Measurements from ENCODE around the gene CYTH4. TPM values are rescaled to one million over a fixed set of nuclear protein-coding genes. Genes with fewer than 3 reads are reported as not detected.

CYTH4 gene
- polyA plus RNA-seq, 2 of the 4 experiments (the other 2 are of a cell fraction) = 0.05 to 0.10 TPM

GRCh38 chr22:37336579-37336978 is 54.3 kb downstream of the CYTH4 start:
- H3K27ac ChIP-seq = peak overlapping the region; percentile 61 to 94
- H3K4me2 ChIP-seq = peak overlapping the region; percentile 93
- 44% methylated on average over 7 of the region's 8 CpGs for WGBS (ENCODE audit: missing lambda C conversion rate)
- ChIA-PET CTCF (interaction anchor here (1.5 to 2.3 kb wide), 3 partner anchors 19 to 92 kb away, joined by 3 to 11 read pairs (median 7); no protein-coding TSS in a partner anchor), POLR2A (no interaction called here)
- TF ChIP-seq ESRRA (IDR thresholded peaks at IDR 0.05; ENCODE audit: borderline replicate concordance, low read length) (no peak), CHD4 (IDR thresholded peaks at IDR 0.05; ENCODE audit: borderline replicate concordance) (no peak), EHMT2 (IDR thresholded peaks at IDR 0.05; ENCODE audit: low read depth) (no peak), FOXS1 (CRISPR knock-in tag; IDR thresholded peaks at IDR 0.05) (no peak), HEYL (CRISPR knock-in tag; IDR thresholded peaks at IDR 0.05) (no peak), MAZ (IDR thresholded peaks at IDR 0.05; ENCODE audit: borderline replicate concordance, low read depth, low read length) (no peak), HOXB13 (CRISPR knock-in tag; IDR thresholded peaks at IDR 0.05; ENCODE audit: low read depth) (no peak), E2F6 (IDR thresholded peaks at IDR 0.05; ENCODE audit: borderline replicate concordance, low read depth) (no peak), SREBF2 (IDR thresholded peaks at IDR 0.05) (no peak)
- TF ChIP-seq, protein P1, sequence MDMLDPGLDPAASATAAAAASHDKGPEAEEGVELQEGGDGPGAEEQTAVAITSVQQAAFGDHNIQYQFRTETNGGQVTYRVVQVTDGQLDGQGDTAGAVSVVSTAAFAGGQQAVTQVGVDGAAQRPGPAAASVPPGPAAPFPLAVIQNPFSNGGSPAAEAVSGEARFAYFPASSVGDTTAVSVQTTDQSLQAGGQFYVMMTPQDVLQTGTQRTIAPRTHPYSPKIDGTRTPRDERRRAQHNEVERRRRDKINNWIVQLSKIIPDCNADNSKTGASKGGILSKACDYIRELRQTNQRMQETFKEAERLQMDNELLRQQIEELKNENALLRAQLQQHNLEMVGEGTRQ (IDR thresholded peaks at IDR 0.05) = no peak
- TF ChIP-seq, protein P2, sequence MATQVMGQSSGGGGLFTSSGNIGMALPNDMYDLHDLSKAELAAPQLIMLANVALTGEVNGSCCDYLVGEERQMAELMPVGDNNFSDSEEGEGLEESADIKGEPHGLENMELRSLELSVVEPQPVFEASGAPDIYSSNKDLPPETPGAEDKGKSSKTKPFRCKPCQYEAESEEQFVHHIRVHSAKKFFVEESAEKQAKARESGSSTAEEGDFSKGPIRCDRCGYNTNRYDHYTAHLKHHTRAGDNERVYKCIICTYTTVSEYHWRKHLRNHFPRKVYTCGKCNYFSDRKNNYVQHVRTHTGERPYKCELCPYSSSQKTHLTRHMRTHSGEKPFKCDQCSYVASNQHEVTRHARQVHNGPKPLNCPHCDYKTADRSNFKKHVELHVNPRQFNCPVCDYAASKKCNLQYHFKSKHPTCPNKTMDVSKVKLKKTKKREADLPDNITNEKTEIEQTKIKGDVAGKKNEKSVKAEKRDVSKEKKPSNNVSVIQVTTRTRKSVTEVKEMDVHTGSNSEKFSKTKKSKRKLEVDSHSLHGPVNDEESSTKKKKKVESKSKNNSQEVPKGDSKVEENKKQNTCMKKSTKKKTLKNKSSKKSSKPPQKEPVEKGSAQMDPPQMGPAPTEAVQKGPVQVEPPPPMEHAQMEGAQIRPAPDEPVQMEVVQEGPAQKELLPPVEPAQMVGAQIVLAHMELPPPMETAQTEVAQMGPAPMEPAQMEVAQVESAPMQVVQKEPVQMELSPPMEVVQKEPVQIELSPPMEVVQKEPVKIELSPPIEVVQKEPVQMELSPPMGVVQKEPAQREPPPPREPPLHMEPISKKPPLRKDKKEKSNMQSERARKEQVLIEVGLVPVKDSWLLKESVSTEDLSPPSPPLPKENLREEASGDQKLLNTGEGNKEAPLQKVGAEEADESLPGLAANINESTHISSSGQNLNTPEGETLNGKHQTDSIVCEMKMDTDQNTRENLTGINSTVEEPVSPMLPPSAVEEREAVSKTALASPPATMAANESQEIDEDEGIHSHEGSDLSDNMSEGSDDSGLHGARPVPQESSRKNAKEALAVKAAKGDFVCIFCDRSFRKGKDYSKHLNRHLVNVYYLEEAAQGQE (IDR thresholded peaks at IDR 0.05) = no peak
- TF ChIP-seq, protein P3, sequence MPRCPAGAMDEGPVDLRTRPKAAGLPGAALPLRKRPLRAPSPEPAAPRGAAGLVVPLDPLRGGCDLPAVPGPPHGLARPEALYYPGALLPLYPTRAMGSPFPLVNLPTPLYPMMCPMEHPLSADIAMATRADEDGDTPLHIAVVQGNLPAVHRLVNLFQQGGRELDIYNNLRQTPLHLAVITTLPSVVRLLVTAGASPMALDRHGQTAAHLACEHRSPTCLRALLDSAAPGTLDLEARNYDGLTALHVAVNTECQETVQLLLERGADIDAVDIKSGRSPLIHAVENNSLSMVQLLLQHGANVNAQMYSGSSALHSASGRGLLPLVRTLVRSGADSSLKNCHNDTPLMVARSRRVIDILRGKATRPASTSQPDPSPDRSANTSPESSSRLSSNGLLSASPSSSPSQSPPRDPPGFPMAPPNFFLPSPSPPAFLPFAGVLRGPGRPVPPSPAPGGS (IDR thresholded peaks at IDR 0.05) = no peak
- peaks cover 50% of the 10 kb centered on the region for H3K4me1 ChIP-seq
- H3K4me3 ChIP-seq = no peak overlapping the region
- no peaks in the 10 kb centered on the region for H3K9me3 ChIP-seq
- ATAC-seq (peak in 1 of 2 experiments; percentile 3; a peak in 1 of 6 replicates), FAIRE-seq (no peak), DNase-seq (ENCODE audit: low read depth in 1 of 2, low spot score in 1 of 2) (peak in 1 of 2 experiments; percentile 39)

GRCh38 chr22:37337204-37337943 is 55.1 kb downstream of the CYTH4 start:
- ATAC-seq (peak; percentile 44; a peak in 4 of 6 replicates), DNase-seq (ENCODE audit: low read depth in 1 of 2, low spot score in 1 of 2) (peak in 1 of 2 experiments; percentile 34), FAIRE-seq (no peak)
- WGBS (ENCODE audit: missing lambda C conversion rate) = 51% methylated on average over 7 of the region's 8 CpGs
- H3K4me2 ChIP-seq = peak overlapping the region; percentile 93
- H3K4me3 ChIP-seq = no peak overlapping the region
- ChIA-PET POLR2A (no interaction called here), CTCF (interaction anchor here (1.5 to 2.3 kb wide), 3 partner anchors 19 to 92 kb away, joined by 3 to 11 read pairs (median 7); no protein-coding TSS in a partner anchor)
- H3K27ac ChIP-seq = peak overlapping the region; percentile 61 to 94
- peaks cover 42% of the 10 kb centered on the region for H3K4me1 ChIP-seq
- H3K9me3 ChIP-seq = no peaks in the 10 kb centered on the region
- TF ChIP-seq, protein P3 (IDR thresholded peaks at IDR 0.05) = no peak
- TF ChIP-seq HOXB5 (CRISPR knock-in tag; IDR thresholded peaks at IDR 0.05) = no peak
- no peak for TF ChIP-seq HOXB13 (CRISPR knock-in tag; IDR thresholded peaks at IDR 0.05; ENCODE audit: low read depth)
- no peak for TF ChIP-seq TP53 (CRISPR knock-in tag; IDR thresholded peaks at IDR 0.05)
- no peak for TF ChIP-seq CHD2 (IDR thresholded peaks at IDR 0.05; ENCODE audit: low read length, partially characterized antibody)
- TF ChIP-seq, protein P2 (IDR thresholded peaks at IDR 0.05) = no peak
- TF ChIP-seq FOSL2 (IDR thresholded peaks at IDR 0.05) = no peak
- no peak for TF ChIP-seq FOSL2 (CRISPR knock-in tag; IDR thresholded peaks at IDR 0.05)
- no peak for TF ChIP-seq HDAC2 (IDR thresholded peaks at IDR 0.05)
- no peak for TF ChIP-seq TFCP2L1 (CRISPR knock-in tag; IDR thresholded peaks at IDR 0.05)
- TF ChIP-seq MAZ (IDR thresholded peaks at IDR 0.05; ENCODE audit: borderline replicate concordance, low read depth, low read length) = no peak
- TF ChIP-seq MAFK (IDR thresholded peaks at IDR 0.05; ENCODE audit: partially characterized antibody) = no peak
- TF ChIP-seq ZSCAN20 (CRISPR knock-in tag; IDR thresholded peaks at IDR 0.05) = no peak
- no peak for TF ChIP-seq HOXA7 (CRISPR knock-in tag; IDR thresholded peaks at IDR 0.05)
- no peak for TF ChIP-seq RFX5 (IDR thresholded peaks at IDR 0.05)
- no peak for TF ChIP-seq ZNF302 (CRISPR knock-in tag; IDR thresholded peaks at IDR 0.05)
